ENCODE data around the gene MYO3B. TPM values are rescaled to one million over a fixed set of nuclear protein-coding genes. Genes with fewer than 3 reads are reported as not detected.
"Not testable (repeated sequence)": the region's sequence is repeated elsewhere in the genome, so short reads cannot be mapped to it uniquely, and the experiment has no call there.

Gene MYO3B
- total RNA-seq, 1 experiment from 2014 or later = 0.04 TPM

- H3K4me3 ChIP-seq = no peak overlapping the region
- H3K27me3 ChIP-seq = no peaks in the 10 kb centered on the region
- no peak overlapping the region for H3K27ac ChIP-seq
- H3K36me3 ChIP-seq = peaks cover 25% of the 10 kb centered on the region
- peaks cover 24% of the 10 kb centered on the region for H3K4me1 ChIP-seq
- no peak for DNase-seq
- no peaks in the 10 kb centered on the region for H3K9me3 ChIP-seq (replicated peaks)
These were observed 478.7 kb downstream of the MYO3B start for GRCh38 chr2:170656669-170657068.

- Histone ChIP-seq H3K27ac (peak overlapping the region; percentile 45), H3K4me1 (peaks cover 17% of the 10 kb centered on the region), H3K9me3 (replicated peaks) (no peaks in the 10 kb centered on the region), H3K36me3 (peaks cover 29% of the 10 kb centered on the region), H3K4me3 (no peak overlapping the region), H3K27me3 (no peaks in the 10 kb centered on the region)
- DNase-seq = peak; percentile 86 to 94
These were observed 482.5 kb downstream of the MYO3B start for GRCh38 chr2:170660409-170660808.

- Histone ChIP-seq H3K4me1 (peaks cover 9% of the 10 kb centered on the region), H3K4me3 (no peak overlapping the region), H3K36me3 (peaks cover 42% of the 10 kb centered on the region), H3K27me3 (no peaks in the 10 kb centered on the region), H3K27ac (no peak overlapping the region), H3K9me3 (replicated peaks) (peaks cover 3% of the 10 kb centered on the region; the same call in 1 of the 2 replicates)
- no peak for DNase-seq
These were observed 487.8 kb downstream of the MYO3B start for GRCh38 chr2:170665743-170666142.

GRCh38 chr2:170669909-170670308 is 492.0 kb downstream of the MYO3B start:
- no peak overlapping the region for H3K27ac ChIP-seq
- no peaks in the 10 kb centered on the region for H3K27me3 ChIP-seq
- H3K9me3 ChIP-seq (replicated peaks) = peaks cover 3% of the 10 kb centered on the region; the same call in 1 of the 2 replicates
- H3K36me3 ChIP-seq = peaks cover 53% of the 10 kb centered on the region
- no peak for DNase-seq
- H3K4me1 ChIP-seq = no peaks in the 10 kb centered on the region
- H3K4me3 ChIP-seq = no peak overlapping the region

GRCh38 chr2:170670651-170671050 is 492.7 kb downstream of the MYO3B start:
- no peaks in the 10 kb centered on the region for H3K27me3 ChIP-seq
- DNase-seq = no peak
- H3K4me3 ChIP-seq = no peak overlapping the region
- no peaks in the 10 kb centered on the region for H3K4me1 ChIP-seq
- H3K9me3 ChIP-seq (replicated peaks) = peaks cover 3% of the 10 kb centered on the region; the same call in 1 of the 2 replicates
- no peak overlapping the region for H3K27ac ChIP-seq
- H3K36me3 ChIP-seq = peaks cover 55% of the 10 kb centered on the region

- Histone ChIP-seq H3K4me1 (no peaks in the 10 kb centered on the region), H3K4me3 (no peak overlapping the region), H3K27ac (no peak overlapping the region), H3K9me3 (replicated peaks) (no peaks in the 10 kb centered on the region), H3K36me3 (peaks cover 51% of the 10 kb centered on the region), H3K27me3 (no peaks in the 10 kb centered on the region)
- no peak for DNase-seq
These were observed 493.1 kb downstream of the MYO3B start for GRCh38 chr2:170671079-170671478.

GRCh38 chr2:170674282-170674681 is 496.3 kb downstream of the MYO3B start:
- H3K4me1 ChIP-seq; DNase-seq; H3K27me3 ChIP-seq; H3K9me3 ChIP-seq (replicated peaks); H3K4me3 ChIP-seq; H3K27ac ChIP-seq: not testable (repeated sequence)
- H3K36me3 ChIP-seq = peaks cover 61% of the 10 kb centered on the region

GRCh38 chr2:170675701-170676100 is 497.8 kb downstream of the MYO3B start:
- DNase-seq = no peak
- peaks cover 55% of the 10 kb centered on the region for H3K36me3 ChIP-seq
- H3K4me1 ChIP-seq = peaks cover 22% of the 10 kb centered on the region
- no peak overlapping the region for H3K4me3 ChIP-seq
- H3K27ac ChIP-seq = no peak overlapping the region
- H3K27me3 ChIP-seq = no peaks in the 10 kb centered on the region
- H3K9me3 ChIP-seq (replicated peaks) = no peaks in the 10 kb centered on the region

GRCh38 chr2:170679607-170680079 is 501.7 kb downstream of the MYO3B start:
- Histone ChIP-seq H3K4me3 (no peak overlapping the region), H3K36me3 (peaks cover 45% of the 10 kb centered on the region), H3K4me1 (peaks cover 39% of the 10 kb centered on the region), H3K27ac (peak overlapping the region; percentile 98), H3K9me3 (replicated peaks) (no peaks in the 10 kb centered on the region), H3K27me3 (no peaks in the 10 kb centered on the region)
- peak; percentile 38 to 69 for DNase-seq

GRCh38 chr2:170680172-170680941 is 502.4 kb downstream of the MYO3B start:
- no peaks in the 10 kb centered on the region for H3K9me3 ChIP-seq (replicated peaks)
- peak; percentile 89 to 97 for DNase-seq
- H3K4me3 ChIP-seq = no peak overlapping the region
- H3K4me1 ChIP-seq = peaks cover 46% of the 10 kb centered on the region
- peaks cover 39% of the 10 kb centered on the region for H3K36me3 ChIP-seq
- peak overlapping the region; percentile 98 for H3K27ac ChIP-seq
- no peaks in the 10 kb centered on the region for H3K27me3 ChIP-seq

- Histone ChIP-seq H3K36me3 (peaks cover 36% of the 10 kb centered on the region), H3K9me3 (replicated peaks) (no peaks in the 10 kb centered on the region), H3K27me3 (no peaks in the 10 kb centered on the region), H3K4me3 (no peak overlapping the region), H3K4me1 (peaks cover 53% of the 10 kb centered on the region), H3K27ac (peak overlapping the region; percentile 98)
- peak in 1 of 2 experiments; percentile 35 for DNase-seq
These were observed 503.4 kb downstream of the MYO3B start for GRCh38 chr2:170681311-170681710.

- Histone ChIP-seq H3K9me3 (replicated peaks) (no peaks in the 10 kb centered on the region), H3K36me3 (peaks cover 23% of the 10 kb centered on the region), H3K27ac (peak overlapping the region; percentile 49), H3K4me3 (no peak overlapping the region), H3K4me1 (peaks cover 45% of the 10 kb centered on the region), H3K27me3 (no peaks in the 10 kb centered on the region)
- DNase-seq = peak; percentile 71 to 83
These were observed 507.6 kb downstream of the MYO3B start for GRCh38 chr2:170685591-170685990.

- H3K4me3 ChIP-seq = no peak overlapping the region
- H3K4me1 ChIP-seq = peaks cover 43% of the 10 kb centered on the region
- no peaks in the 10 kb centered on the region for H3K9me3 ChIP-seq (replicated peaks)
- no peak overlapping the region for H3K27ac ChIP-seq
- 0 out of 2 replicates have a peak, but pooled peaks cover 7% of the 10 kb centered on the region for H3K36me3 ChIP-seq
- no peak for DNase-seq
- no peaks in the 10 kb centered on the region for H3K27me3 ChIP-seq
These were observed 511.5 kb downstream of the MYO3B start for GRCh38 chr2:170689481-170689880.

- no peaks in the 10 kb centered on the region for H3K9me3 ChIP-seq (replicated peaks)
- no peak overlapping the region for H3K27ac ChIP-seq
- H3K36me3 ChIP-seq = 0 out of 2 replicates have a peak, but pooled peaks cover 7% of the 10 kb centered on the region
- H3K27me3 ChIP-seq = no peaks in the 10 kb centered on the region
- H3K4me1 ChIP-seq = peaks cover 36% of the 10 kb centered on the region
- peak; percentile 20 to 53 for DNase-seq
- peak overlapping the region; percentile 8; the same call in 1 of the 2 replicates for H3K4me3 ChIP-seq
These were observed 512.7 kb downstream of the MYO3B start for GRCh38 chr2:170690640-170691039.

GRCh38 chr2:170694316-170694715 is 516.4 kb downstream of the MYO3B start:
- peak; percentile 68 to 78 for DNase-seq
- no peaks in the 10 kb centered on the region for H3K27me3 ChIP-seq
- H3K9me3 ChIP-seq (replicated peaks) = no peaks in the 10 kb centered on the region
- H3K27ac ChIP-seq = peak overlapping the region; percentile 97
- H3K4me1 ChIP-seq = peaks cover 41% of the 10 kb centered on the region
- H3K4me3 ChIP-seq = peak overlapping the region; percentile 69
- H3K36me3 ChIP-seq = 0 out of 2 replicates have a peak, but pooled peaks cover 6% of the 10 kb centered on the region
